ENCODE results near the gene ORAI2.
"Not testable (repeated sequence)": the region's sequence is repeated elsewhere in the genome, so short reads cannot be mapped to it uniquely, and the experiment has no call there.

Gene ORAI2

DNA sequence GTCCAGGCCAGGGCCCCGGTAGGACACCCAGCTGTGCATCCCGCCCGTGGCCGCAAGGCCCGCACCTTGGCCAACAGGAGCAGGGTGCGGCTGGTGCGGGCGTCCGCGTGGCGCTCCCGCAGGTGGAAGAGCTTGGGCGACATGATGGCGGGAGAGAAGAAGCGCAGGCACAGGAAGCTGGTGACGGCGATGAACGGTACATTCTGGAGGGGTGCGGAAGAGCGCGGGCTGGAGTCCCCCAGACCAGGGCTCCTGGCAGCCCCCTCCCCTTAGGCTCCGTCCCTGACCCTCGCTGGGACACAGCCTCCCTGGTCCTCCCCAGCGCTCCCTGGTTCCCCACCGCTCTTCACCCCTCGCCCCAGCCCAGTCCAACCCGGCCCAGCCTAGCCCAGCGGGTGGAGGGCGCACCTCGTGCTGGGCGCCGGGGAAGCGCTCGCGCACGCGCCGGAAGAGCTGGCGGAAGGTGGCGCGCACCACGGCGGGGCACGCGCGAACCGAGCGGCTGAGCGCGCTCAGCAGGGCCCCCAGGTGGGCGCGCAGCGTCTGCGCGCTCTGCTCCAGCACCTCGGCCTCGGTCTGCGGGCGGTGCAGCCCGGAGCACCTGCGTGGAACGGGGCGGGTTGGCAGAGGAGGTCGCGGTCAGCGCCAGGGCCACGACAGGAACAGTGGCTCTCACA lies 61.2 kb downstream of the ORAI2 start:
- not testable (repeated sequence) for DNase-seq (ENCODE audit: low read depth in 1 of 2, low spot score in 1 of 2)

GRCh38 chr7:102496861-102497260 lies 63.5 kb downstream of the ORAI2 start:
- DNase-seq (ENCODE audit: low read depth in 1 of 2, low spot score in 1 of 2) = not testable (repeated sequence)

DNA sequence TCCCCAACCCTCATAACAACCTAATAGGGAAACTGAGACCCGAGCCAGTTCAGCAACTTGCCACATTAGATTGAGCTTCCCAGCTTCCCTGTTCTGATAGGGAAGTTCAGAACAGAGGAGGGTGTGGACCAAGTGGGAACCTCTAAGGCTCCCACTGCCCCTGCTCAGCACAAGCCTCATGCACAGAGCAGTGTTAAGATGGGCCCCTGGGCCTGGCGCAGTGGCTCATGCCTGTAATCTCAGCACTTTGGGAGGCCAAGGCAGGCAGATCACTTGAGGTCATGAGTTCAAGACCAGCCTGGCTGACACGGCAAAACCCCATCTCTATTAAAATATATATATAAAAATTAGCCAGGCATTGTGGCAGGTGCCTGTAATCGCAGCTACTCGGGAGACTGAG lies 63.9 kb downstream of the ORAI2 start:
- DNase-seq (ENCODE audit: low read depth in 1 of 2, low spot score in 1 of 2) = not testable (repeated sequence)

GRCh38 chr7:102498321-102498720 lies 64.9 kb downstream of the ORAI2 start:
- DNase-seq (ENCODE audit: low read depth in 1 of 2, low spot score in 1 of 2) = not testable (repeated sequence)

DNA sequence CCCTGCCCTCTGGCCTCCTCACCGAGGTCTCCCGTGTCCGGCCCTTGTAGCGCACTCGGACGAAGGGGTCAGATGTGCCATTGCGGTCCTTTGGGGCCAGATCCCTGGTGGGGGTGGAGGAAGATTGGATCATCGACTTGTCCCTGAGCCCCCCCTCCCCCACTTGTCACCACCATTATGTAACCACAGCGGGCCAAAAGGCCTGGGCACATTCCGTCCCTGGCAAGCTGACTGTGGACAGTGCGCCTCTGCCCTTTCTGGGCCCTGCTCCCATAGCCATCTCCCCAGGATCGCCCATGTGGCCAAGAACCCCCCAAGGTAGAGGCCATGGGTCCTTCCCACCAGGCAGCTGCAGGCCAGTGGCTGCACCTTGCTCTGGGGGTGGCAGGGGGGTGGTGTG lies 69.8 kb downstream of the ORAI2 start:
- DNase-seq (ENCODE audit: low read depth in 1 of 2, low spot score in 1 of 2) = not testable (repeated sequence)

- not testable (repeated sequence) for DNase-seq (ENCODE audit: low read depth in 1 of 2, low spot score in 1 of 2)
Measured at GRCh38 chr7:102505298-102506185, 72.2 kb downstream of the ORAI2 start.
